H9 (cell line): ENCODE data around the gene TDRD5. TPM values are rescaled to one million over a fixed set of nuclear protein-coding genes. Genes with fewer than 3 reads are reported as not detected.

ENCODE experiments used
- DNase-seq: peaks from one replicate; pipeline ENCODE4 v3.0.0-alpha.2; 2017
- H2AFZ ChIP-seq: one replicate; pipeline ENCODE4 v1.6.1; 2013; ENCODE audit warnings: mild to moderate bottlenecking, low read length, control low read depth, moderate library complexity
- H2AK5ac ChIP-seq: 2 replicates; pipeline ENCODE4 v1.6.1; 2013; ENCODE audit warnings: low read length, control low read depth, mixed read lengths; ENCODE audit not compliant: insufficient read length
- H2BK120ac ChIP-seq: one replicate; pipeline ENCODE4 v1.6.1; 2013; ENCODE audit warnings: low read depth, mild to moderate bottlenecking, low read length, control low read depth, inconsistent platforms; ENCODE audit not compliant: poor library complexity, severe bottlenecking
- H2BK12ac ChIP-seq: 2 replicates; pipeline ENCODE4 v1.6.1; 2013; ENCODE audit warnings: low read length, control low read depth, mixed read lengths, low read depth; ENCODE audit not compliant: insufficient read length
- H2BK15ac ChIP-seq: 2 replicates; pipeline ENCODE4 v1.6.1; 2013; ENCODE audit warnings: low read depth, low read length, control low read depth
- H2BK20ac ChIP-seq: one replicate; pipeline ENCODE4 v1.6.1; 2013; ENCODE audit warnings: low read depth, mild to moderate bottlenecking, low read length, control low read depth, inconsistent platforms; ENCODE audit not compliant: poor library complexity, severe bottlenecking
- H2BK5ac ChIP-seq: 2 replicates; pipeline ENCODE4 v1.6.1; 2013; ENCODE audit warnings: low read length, control low read depth, mixed read lengths; ENCODE audit not compliant: insufficient read length
- H3K14ac ChIP-seq: 2 replicates; pipeline ENCODE4 v1.6.1; 2013; ENCODE audit warnings: low read length, control low read depth; ENCODE audit not compliant: insufficient read depth
- H3K18ac ChIP-seq: 2 replicates; pipeline ENCODE4 v1.6.1; 2013; ENCODE audit warnings: low read depth, mild to moderate bottlenecking, mixed read lengths, low read length, control low read depth; ENCODE audit not compliant: insufficient read length
- H3K23ac ChIP-seq: 2 replicates; pipeline ENCODE4 v1.6.1; 2013; ENCODE audit warnings: low read length, control low read depth, mixed read lengths, low read depth; ENCODE audit not compliant: insufficient read length
- H3K23me2 ChIP-seq: 2 replicates; pipeline ENCODE4 v1.6.1; 2013; ENCODE audit warnings: low read depth, mild to moderate bottlenecking, mixed read lengths, low read length, control low read depth; ENCODE audit not compliant: insufficient read length, poor library complexity, severe bottlenecking
- H3K27ac ChIP-seq: 2 replicates; pipeline ENCODE4 v1.5.1; 2013; ENCODE audit warnings: low read length, control low read depth, mixed read lengths, low read depth; ENCODE audit not compliant: insufficient read length
- H3K27me3 ChIP-seq: 2 replicates; pipeline ENCODE4 v1.6.1; 2013; ENCODE audit warnings: low read length, control low read depth, inconsistent platforms; ENCODE audit not compliant: insufficient read depth
- H3K4ac ChIP-seq: 2 replicates; pipeline ENCODE4 v1.6.1; 2013; ENCODE audit warnings: low read depth, mild to moderate bottlenecking, control low read depth, inconsistent platforms, low read length, moderate library complexity
- H3K4me1 ChIP-seq: 2 replicates; pipeline ENCODE4 v1.6.1; 2013; ENCODE audit warnings: low read length, control low read depth, inconsistent platforms; ENCODE audit not compliant: insufficient read depth
- H3K4me2 ChIP-seq: 2 replicates; pipeline ENCODE4 v1.6.1; 2013; ENCODE audit warnings: low read length, control low read depth, mixed read lengths; ENCODE audit not compliant: insufficient read length, insufficient read depth
- H3K56ac ChIP-seq: 2 replicates; pipeline ENCODE4 v1.6.1; 2013; ENCODE audit warnings: low read depth, mild to moderate bottlenecking, mixed read lengths, low read length, control low read depth; ENCODE audit not compliant: insufficient read length
- H3K79me1 ChIP-seq: 2 replicates; pipeline ENCODE4 v1.6.1; 2013; ENCODE audit warnings: low read depth, mild to moderate bottlenecking, moderate library complexity, low read length, control low read depth, inconsistent platforms; ENCODE audit not compliant: insufficient read depth, poor library complexity, severe bottlenecking
- H3K79me2 ChIP-seq: 2 replicates; pipeline ENCODE4 v1.6.1; 2013; ENCODE audit warnings: low read length, control low read depth, inconsistent platforms; ENCODE audit not compliant: insufficient read depth
- H3K9ac ChIP-seq: 2 replicates; pipeline ENCODE4 v1.6.1; 2013; ENCODE audit warnings: low read length, control low read depth, mixed read lengths; ENCODE audit not compliant: insufficient read length; ENCODE audit errors: extremely low read depth
- H3K9me3 ChIP-seq: one replicate; pipeline ENCODE4 v1.6.1; 2013; ENCODE audit warnings: low read depth, low read length, inconsistent platforms; ENCODE audit not compliant: control insufficient read depth
- H3T11ph ChIP-seq: one replicate; pipeline ENCODE4 v1.6.1; 2013; ENCODE audit warnings: mild to moderate bottlenecking, low read length, control low read depth, inconsistent platforms
- H4K20me1 ChIP-seq: one replicate; pipeline ENCODE4 v1.6.1; 2013; ENCODE audit not compliant: control insufficient read depth, insufficient read length, insufficient read depth
- H4K5ac ChIP-seq: 2 replicates; pipeline ENCODE4 v1.6.1; 2013; ENCODE audit warnings: low read depth, mild to moderate bottlenecking, mixed read lengths, low read length, control low read depth; ENCODE audit not compliant: insufficient read length
- H4K8ac ChIP-seq: replicated peaks from 2 replicates; pipeline ENCODE4 v1.6.1; 2013; ENCODE audit warnings: low read length, control low read depth, mixed read lengths, low read depth; ENCODE audit not compliant: insufficient read length
- H4K91ac ChIP-seq: 2 replicates; pipeline ENCODE4 v1.6.1; 2013; ENCODE audit warnings: low read depth, mild to moderate bottlenecking, moderate library complexity, mixed read lengths, low read length, control low read depth; ENCODE audit not compliant: insufficient read length
- H3K27ac Mint-ChIP-seq, 3 experiments: 2 replicates in 2 of 3; 3 replicates in 1 of 3; pipeline ENCODE4 v1.8.0; 2020 to 2021; ENCODE audit warnings: mixed read lengths in 3 of 3, mild to moderate bottlenecking in 1 of 3, moderate library complexity in 1 of 3
- H3K27me3 Mint-ChIP-seq: 2 replicates; pipeline ENCODE4 v1.8.0; 2021; ENCODE audit warnings: low read depth, mild to moderate bottlenecking, moderate library complexity, mixed read lengths
- H3K36me3 Mint-ChIP-seq, 3 experiments: 2 replicates in 2 of 3; 3 replicates in 1 of 3; pipeline ENCODE4 v1.8.0; 2020 to 2021; ENCODE audit warnings: low read depth in 3 of 3, mixed read lengths in 3 of 3; ENCODE audit not compliant: insufficient read depth in 1 of 3
- H3K4me1 Mint-ChIP-seq, 2 experiments: 2 replicates each; pipeline ENCODE4 v1.8.0; 2020; ENCODE audit warnings: mixed read lengths in 2 of 2
- H3K4me3 Mint-ChIP-seq, 2 experiments: 2 replicates in 1 of 2; 3 replicates in 1 of 2; pipeline ENCODE4 v1.8.0; 2020 to 2021; ENCODE audit warnings: mild to moderate bottlenecking in 2 of 2, mixed read lengths in 2 of 2, moderate library complexity in 1 of 2
- H3K9me3 Mint-ChIP-seq, 2 experiments: 2 replicates in 1 of 2; 3 replicates in 1 of 2; pipeline ENCODE4 v1.8.0; 2020; ENCODE audit warnings: mild to moderate bottlenecking in 2 of 2, mixed read lengths in 2 of 2, moderate library complexity in 1 of 2
- CTCF ChIP-seq: fragments of 200-600 bp; sonication (generic); conservative IDR thresholded peaks from 3 replicates; pipeline ENCODE4 v1.8.0; 2021; ENCODE audit warnings: antibody characterized with exemption, mild to moderate bottlenecking
- WGBS: extraction: QIAGEN DNeasy Blood & Tissue Kit; methylation state at CpG from one replicate; pipeline ENCODE4 v1.1.7; 2013; ENCODE audit warnings: missing lambda C conversion rate, low lambda C conversion rate, mixed read lengths; ENCODE audit not compliant: insufficient read length; ENCODE audit errors: extremely low coverage; 5-methylcytosine and 5-hydroxymethylcytosine counted together
- total RNA-seq: library from RNA; stranded (reverse); gene quantifications from 2 replicates; pipeline ENCODE4 v1.2.1, GENCODE V29; 2021

TDRD5 gene
- total RNA-seq, 1 experiment from 2014 or later = 0.33 TPM

DNA sequence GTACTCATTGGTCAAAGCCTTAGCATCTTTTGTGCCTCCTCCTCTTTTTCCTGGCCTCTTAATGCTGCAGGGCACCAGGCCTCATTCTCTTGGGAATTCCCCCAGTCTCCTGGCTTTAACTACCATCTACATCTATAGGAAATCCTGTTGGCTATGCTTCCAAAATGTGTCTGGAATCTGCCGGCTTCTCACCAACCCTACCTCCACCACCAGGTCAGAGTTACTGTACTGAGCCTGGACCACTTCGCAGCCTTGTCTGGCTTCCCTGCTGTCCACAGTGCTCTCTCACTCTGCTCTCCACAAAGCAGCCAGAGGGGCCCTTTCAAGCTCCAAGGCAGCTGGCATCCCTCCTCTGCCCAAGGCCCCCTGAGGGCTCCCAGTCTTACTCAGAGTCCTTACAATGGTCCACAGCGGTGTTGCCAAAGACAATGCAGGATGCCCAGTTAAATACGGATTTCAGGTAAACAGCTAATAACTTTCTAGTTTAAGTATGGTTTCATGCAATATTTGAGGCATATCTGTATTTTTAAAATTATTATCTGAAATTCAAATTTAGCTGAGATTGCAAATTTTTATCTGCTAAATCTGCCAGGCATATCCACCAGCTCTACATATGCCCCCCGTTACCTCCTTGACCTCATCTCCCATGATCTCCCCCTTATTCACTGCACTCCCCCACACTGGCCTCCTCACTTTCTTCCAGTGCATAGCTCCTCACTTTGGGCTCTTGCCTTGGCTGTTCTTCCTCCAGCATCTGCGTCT lies 117.0 kb downstream of the TDRD5 start:
- H3K4ac ChIP-seq = no peak overlapping the region
- Mint-ChIP-seq H3K4me1 (0 out of 4 replicates have a peak, but pooled peaks cover 0 to 2% of the 10 kb centered on the region in 2 experiments), H3K9me3 (peaks cover 4% of the 10 kb centered on the region in 2 experiments; a peak in 3 of 5 replicates), H3K36me3 (peaks cover 0 to 3% (median 0%) of the 10 kb centered on the region in 3 experiments; a peak in 1 of 7 replicates), H3K4me3 (no peak overlapping the region), H3K27ac (no peak overlapping the region), H3K27me3 (peaks cover 2% of the 10 kb centered on the region; the same call in 1 of the 2 replicates)
- no peak overlapping the region for H4K91ac ChIP-seq
- H2BK5ac ChIP-seq = no peak overlapping the region
- no peaks in the 10 kb centered on the region for H3K23me2 ChIP-seq
- H3K4me1 ChIP-seq = no peaks in the 10 kb centered on the region
- no peak overlapping the region for H2AFZ ChIP-seq
- H3K14ac ChIP-seq = no peak overlapping the region
- no peaks in the 10 kb centered on the region for H3K79me1 ChIP-seq
- WGBS = no CpG with 5 or more reads among the region's 6 CpGs
- no peaks in the 10 kb centered on the region for H3K27me3 ChIP-seq
- DNase-seq = no peak
- no peak overlapping the region for H2BK120ac ChIP-seq
- no peaks in the 10 kb centered on the region for H4K20me1 ChIP-seq
- no peak overlapping the region for H3K23ac ChIP-seq
- H2BK12ac ChIP-seq = no peak overlapping the region
- H3T11ph ChIP-seq = no peak overlapping the region
- H2AK5ac ChIP-seq = no peak overlapping the region
- no peak overlapping the region for H3K56ac ChIP-seq
- H2BK15ac ChIP-seq = no peak overlapping the region
- H3K18ac ChIP-seq = no peak overlapping the region
- no peak overlapping the region for H2BK20ac ChIP-seq
- H3K27ac ChIP-seq = no peak overlapping the region
- no peak overlapping the region for H4K8ac ChIP-seq
- H3K9me3 ChIP-seq = no peaks in the 10 kb centered on the region
- H4K5ac ChIP-seq = no peak overlapping the region
- TF ChIP-seq CTCF = no peak
- no peak overlapping the region for H3K4me2 ChIP-seq
- H3K9ac ChIP-seq = no peak overlapping the region
- no peaks in the 10 kb centered on the region for H3K79me2 ChIP-seq
